ENCODE measurements around the gene CD7.

The CD7 gene

DNA sequence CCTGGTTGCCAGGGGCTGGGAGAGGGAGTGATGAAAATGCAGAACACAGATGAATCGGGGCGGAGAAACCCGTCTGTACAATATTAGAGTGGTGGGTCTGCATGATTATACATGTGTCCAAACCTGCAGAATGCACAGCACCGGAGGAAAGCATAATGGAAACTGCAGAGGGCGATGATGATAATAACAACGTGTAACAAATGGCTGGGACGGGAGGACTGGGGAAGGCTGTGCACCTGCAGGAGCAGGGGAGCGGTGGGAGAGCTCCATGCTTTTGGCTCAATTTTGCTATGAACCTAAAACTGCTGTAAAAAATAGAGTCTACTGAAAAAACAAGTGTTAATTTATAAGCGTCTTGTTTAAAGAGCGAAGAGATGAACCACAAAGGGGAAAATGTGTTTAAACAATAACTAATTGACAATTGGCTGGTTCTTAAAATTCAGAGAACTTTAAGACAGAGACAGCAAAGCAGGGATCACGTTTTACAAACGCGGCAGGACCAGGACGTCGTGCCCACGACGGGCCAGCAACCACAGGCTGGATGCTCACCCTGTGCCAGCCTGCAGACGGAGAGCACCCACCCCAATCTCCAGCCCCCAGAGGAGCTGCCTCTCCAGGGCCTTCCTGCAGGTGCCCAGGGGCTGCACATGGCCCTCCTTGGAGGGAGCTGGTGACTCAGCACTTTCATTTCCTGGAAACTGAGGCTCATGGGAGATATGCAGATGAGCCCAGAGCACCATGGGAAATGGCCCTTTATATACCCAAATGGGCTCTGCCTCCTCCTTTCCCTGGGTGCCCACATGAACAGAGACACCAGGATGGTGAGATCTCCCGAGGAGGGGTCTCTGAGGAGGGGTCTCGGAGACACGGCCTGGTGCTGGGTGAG is 41.3 kb upstream of the CD7 start, which contains the start of gene TEX19:
TSS of gene TEX19 (plus strand) at position 783 of the 886 bp plus-strand sequence. CDS start 2,904 bp downstream, outside the sequence.
- DNase-seq = no peak

DNA sequence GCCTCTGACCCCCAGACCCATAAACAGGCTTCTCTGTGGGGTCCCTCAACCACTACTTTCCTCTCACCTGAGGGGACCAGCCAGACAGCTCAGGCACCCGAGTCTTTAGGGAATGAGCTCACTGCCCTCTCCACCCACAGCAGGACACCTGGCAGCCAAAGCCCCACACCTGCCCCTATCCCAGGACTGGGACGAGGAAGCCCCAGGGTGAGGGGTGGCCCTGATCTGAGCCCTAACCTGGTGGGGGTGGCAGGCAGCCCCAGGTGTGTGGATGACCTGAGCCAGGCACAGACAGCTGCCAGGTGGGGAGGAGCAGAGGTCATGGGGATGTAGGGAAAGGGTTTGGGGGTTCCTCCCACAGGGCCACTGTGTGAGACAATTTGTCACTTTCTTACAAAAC is 40.0 kb upstream of the CD7 start:
- H3K36me3 ChIP-seq = no peaks in the 10 kb centered on the region
- no peak overlapping the region for H3K27ac ChIP-seq
- intact Hi-C loops (cut with DNase I; ENCODE audit: low total_unique reads) = loop anchor here (5.0 kb wide), 1 partner anchor 55 kb away; no protein-coding TSS in a partner anchor
- H3K27me3 ChIP-seq = peaks cover 0 to 39% of the 10 kb centered on the region in 2 donors
- H3K4me1 ChIP-seq = peaks cover 0 to 8% (median 4%) of the 10 kb centered on the region in 4 donors
- no peak overlapping the region for H3K4me3 ChIP-seq
- no peaks in the 10 kb centered on the region for H3K9me3 ChIP-seq
- TF ChIP-seq, protein P1, sequence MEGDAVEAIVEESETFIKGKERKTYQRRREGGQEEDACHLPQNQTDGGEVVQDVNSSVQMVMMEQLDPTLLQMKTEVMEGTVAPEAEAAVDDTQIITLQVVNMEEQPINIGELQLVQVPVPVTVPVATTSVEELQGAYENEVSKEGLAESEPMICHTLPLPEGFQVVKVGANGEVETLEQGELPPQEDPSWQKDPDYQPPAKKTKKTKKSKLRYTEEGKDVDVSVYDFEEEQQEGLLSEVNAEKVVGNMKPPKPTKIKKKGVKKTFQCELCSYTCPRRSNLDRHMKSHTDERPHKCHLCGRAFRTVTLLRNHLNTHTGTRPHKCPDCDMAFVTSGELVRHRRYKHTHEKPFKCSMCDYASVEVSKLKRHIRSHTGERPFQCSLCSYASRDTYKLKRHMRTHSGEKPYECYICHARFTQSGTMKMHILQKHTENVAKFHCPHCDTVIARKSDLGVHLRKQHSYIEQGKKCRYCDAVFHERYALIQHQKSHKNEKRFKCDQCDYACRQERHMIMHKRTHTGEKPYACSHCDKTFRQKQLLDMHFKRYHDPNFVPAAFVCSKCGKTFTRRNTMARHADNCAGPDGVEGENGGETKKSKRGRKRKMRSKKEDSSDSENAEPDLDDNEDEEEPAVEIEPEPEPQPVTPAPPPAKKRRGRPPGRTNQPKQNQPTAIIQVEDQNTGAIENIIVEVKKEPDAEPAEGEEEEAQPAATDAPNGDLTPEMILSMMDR (IDR thresholded peaks at IDR 0.05) = no peak
- DNase-seq = no peak

More for the DNA sequence above, 41.3 kb upstream of the CD7 start, which contains the start of gene TEX19:
- intact Hi-C loops (cut with DNase I; ENCODE audit: low total_unique reads) = loop anchor here (5.0 kb wide), 1 partner anchor 54 kb away; no protein-coding TSS in a partner anchor
- H3K27ac ChIP-seq = no peak within 1 kb of the TSS
- no peak within 1 kb of the TSS for H3K4me3 ChIP-seq
- H3K9me3 ChIP-seq = no peaks in the 10 kb centered on the region
- peaks cover 0 to 37% of the 10 kb centered on the region in 2 donors for H3K27me3 ChIP-seq
- H3K4me1 ChIP-seq = peaks cover 0 to 8% (median 4%) of the 10 kb centered on the region in 4 donors
- TF ChIP-seq, protein P1 (IDR thresholded peaks at IDR 0.05) = no peak
- H3K36me3 ChIP-seq = no peaks in the 10 kb centered on the region

DNA sequence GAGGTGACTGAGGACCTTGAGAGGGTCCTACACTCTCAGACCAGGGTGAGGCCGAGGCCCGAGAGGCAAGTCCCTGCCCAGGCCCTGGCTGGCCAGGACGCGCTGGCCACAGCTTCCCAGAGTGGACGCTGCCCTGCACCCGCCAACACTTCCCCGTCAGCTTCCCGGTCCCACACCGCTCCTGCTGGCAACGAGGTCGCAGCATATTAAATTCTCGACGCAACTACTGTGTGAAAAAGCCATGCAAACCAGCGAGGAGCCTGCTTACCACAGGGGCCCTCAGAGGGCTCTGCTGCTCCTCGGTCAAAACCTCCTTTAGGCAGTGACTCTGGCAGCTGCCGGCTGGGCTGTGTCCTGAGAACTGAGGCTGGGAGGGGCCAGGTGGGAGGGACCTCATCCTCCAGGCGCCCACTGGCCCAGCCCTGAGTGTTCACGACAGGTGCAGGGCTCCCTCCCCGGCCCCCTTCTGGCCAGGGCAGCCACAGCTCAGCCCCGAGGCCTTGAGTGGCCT is 39.5 kb upstream of the CD7 start:
- TF ChIP-seq, protein P1 (IDR thresholded peaks at IDR 0.05) = no peak
- Histone ChIP-seq H3K4me3 (no peak overlapping the region), H3K36me3 (no peaks in the 10 kb centered on the region), H3K27ac (no peak overlapping the region), H3K9me3 (no peaks in the 10 kb centered on the region), H3K27me3 (peaks cover 0 to 42% of the 10 kb centered on the region in 2 donors), H3K4me1 (peaks cover 0 to 12% (median 4%) of the 10 kb centered on the region in 4 donors)
- DNase-seq = no peak
- intact Hi-C loops (cut with DNase I; ENCODE audit: low total_unique reads) = loop anchor here (5.0 kb wide), 1 partner anchor 55 kb away; no protein-coding TSS in a partner anchor

DNA sequence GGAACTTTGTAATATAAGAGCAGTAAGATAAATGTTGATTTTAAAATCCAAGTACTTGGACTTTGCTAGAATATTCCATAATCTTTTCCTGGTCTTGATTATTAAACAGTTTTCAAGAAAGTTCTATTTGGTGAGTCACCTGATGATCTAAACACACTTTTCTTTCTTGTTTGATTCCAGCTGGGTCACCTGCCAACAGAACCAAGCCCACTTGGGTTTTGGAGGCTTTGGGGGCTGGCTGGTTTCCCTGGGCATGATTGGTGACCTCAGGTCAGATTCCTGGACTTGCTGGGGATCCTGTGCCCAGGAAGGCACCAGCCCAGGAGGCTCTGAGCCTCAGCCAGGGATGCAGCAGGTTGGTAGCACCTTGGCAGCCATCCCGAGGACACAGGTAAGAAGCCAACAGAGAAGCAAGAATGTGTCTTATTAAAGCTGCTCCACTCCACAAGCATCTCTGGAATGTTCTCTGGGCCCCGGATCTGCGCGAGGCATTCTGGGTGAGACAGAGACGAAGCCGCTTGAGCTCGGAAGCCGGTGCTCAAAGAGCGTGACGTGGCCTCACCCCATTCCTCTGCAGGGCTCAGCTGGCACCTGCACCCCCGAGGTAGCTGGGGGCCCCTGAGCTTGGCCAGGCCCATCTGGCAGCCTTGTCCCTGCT is 38.5 kb upstream of the CD7 start:
- peaks cover 0 to 16% (median 4%) of the 10 kb centered on the region in 4 donors for H3K4me1 ChIP-seq
- intact Hi-C loops (cut with DNase I; ENCODE audit: low total_unique reads) = loop anchor here (5.0 kb wide), 1 partner anchor 56 kb away; no protein-coding TSS in a partner anchor
- no peak for DNase-seq
- TF ChIP-seq, protein P1 (IDR thresholded peaks at IDR 0.05) = no peak
- H3K9me3 ChIP-seq = no peaks in the 10 kb centered on the region
- H3K27me3 ChIP-seq = peaks cover 0 to 48% of the 10 kb centered on the region in 2 donors
- H3K27ac ChIP-seq = no peak overlapping the region
- no peaks in the 10 kb centered on the region for H3K36me3 ChIP-seq
- H3K4me3 ChIP-seq = no peak overlapping the region

DNA sequence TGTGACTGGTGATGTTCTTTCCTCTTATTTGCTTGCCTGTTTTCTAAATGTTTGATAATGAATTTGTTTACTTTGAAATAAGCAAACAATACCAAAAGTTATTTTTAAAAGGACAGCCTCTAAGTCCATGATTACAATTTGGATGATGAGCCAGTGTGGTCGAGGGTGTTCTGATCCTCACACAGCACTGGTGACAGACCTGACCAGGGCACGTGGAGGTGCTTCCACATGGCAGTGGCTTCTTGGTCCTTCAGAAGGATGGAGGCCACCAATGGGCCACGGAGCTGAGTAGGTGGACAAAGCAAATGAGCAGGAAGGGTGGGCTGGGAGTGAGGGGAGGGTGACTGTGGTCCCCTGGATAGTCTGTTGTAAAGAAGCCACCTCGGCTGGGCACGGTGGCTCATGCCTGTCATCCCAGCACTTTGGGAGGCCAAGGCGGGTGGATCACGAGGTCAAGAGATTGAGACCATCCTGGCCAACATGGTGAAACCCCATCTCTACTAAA is 37.4 kb upstream of the CD7 start:
- Histone ChIP-seq H3K9me3 (no peaks in the 10 kb centered on the region), H3K4me1 (peaks cover 0 to 16% (median 4%) of the 10 kb centered on the region in 4 donors), H3K4me3 (no peak overlapping the region), H3K27ac (no peak overlapping the region), H3K36me3 (no peaks in the 10 kb centered on the region), H3K27me3 (peaks cover 0 to 59% of the 10 kb centered on the region in 2 donors)
- TF ChIP-seq, protein P1 (IDR thresholded peaks at IDR 0.05) = no peak
- intact Hi-C loops (cut with DNase I; ENCODE audit: low total_unique reads) = loop anchor here (5.0 kb wide), 3 partner anchors 57 to 417 kb away; no protein-coding TSS in a partner anchor
- no peak for DNase-seq
